Neural progenitor cell (in vitro differentiated cells): ENCODE data around the gene DNMT3A. TPM values are rescaled to one million over a fixed set of nuclear protein-coding genes. Genes with fewer than 3 reads are reported as not detected.

Experiments
- DNase-seq: peaks from one replicate; pipeline ENCODE4 v3.0.0-alpha.2; 2016; ENCODE audit warnings: low spot score
- H2AFZ ChIP-seq: fragments of 200-600 bp; sonication (generic); replicated peaks from 2 replicates; pipeline ENCODE4 v1.6.1; 2016; ENCODE audit warnings: antibody characterized with exemption
- H3F3A ChIP-seq: fragments of 200-600 bp; sonication (generic); 2 replicates; pipeline ENCODE4 v1.6.1; 2016; ENCODE audit warnings: antibody characterized with exemption, low read depth
- H3K27ac ChIP-seq: fragments of 200-600 bp; sonication (generic); 2 replicates; pipeline ENCODE4 v1.5.1; 2016; ENCODE audit warnings: mild to moderate bottlenecking
- H3K27me3 ChIP-seq: fragments of 200-600 bp; sonication (generic); 2 replicates; pipeline ENCODE4 v1.6.1; 2016; ENCODE audit warnings: mild to moderate bottlenecking, moderate library complexity
- H3K36me3 ChIP-seq: fragments of 200-600 bp; sonication (generic); 2 replicates; pipeline ENCODE4 v1.5.1; 2016
- H3K4me1 ChIP-seq: fragments of 200-600 bp; sonication (generic); 2 replicates; pipeline ENCODE4 v1.6.1; 2016; ENCODE audit warnings: mixed run types
- H3K4me2 ChIP-seq: fragments of 200-600 bp; sonication (generic); 2 replicates; pipeline ENCODE4 v1.6.1; 2016
- H3K4me3 ChIP-seq: fragments of 200-600 bp; sonication (generic); 2 replicates; pipeline ENCODE4 v1.5.1; 2016
- H3K79me2 ChIP-seq: fragments of 200-600 bp; sonication (generic); 2 replicates; pipeline ENCODE4 v1.6.1; 2016; ENCODE audit warnings: low read depth
- H3K9ac ChIP-seq: fragments of 200-600 bp; sonication (generic); 2 replicates; pipeline ENCODE4 v1.6.1; 2016
- H3K9me3 ChIP-seq: fragments of 200-600 bp; sonication (generic); 2 replicates; pipeline ENCODE4 v1.5.1; 2016; ENCODE audit warnings: low read depth
- H4K20me1 ChIP-seq: fragments of 200-600 bp; sonication (generic); 2 replicates; pipeline ENCODE4 v1.6.1; 2016; ENCODE audit warnings: low read depth
- H3K27ac Mint-ChIP-seq: 3 replicates; pipeline ENCODE4 v1.8.0; 2021; ENCODE audit warnings: mixed read lengths
- H3K27me3 Mint-ChIP-seq: 2 replicates; pipeline ENCODE4 v1.8.0; 2022; ENCODE audit warnings: low read depth, mild to moderate bottlenecking, inconsistent platforms, moderate library complexity, mixed read lengths; ENCODE audit not compliant: insufficient read depth
- H3K36me3 Mint-ChIP-seq: 3 replicates; pipeline ENCODE4 v1.8.0; 2021; ENCODE audit warnings: mixed read lengths
- H3K4me1 Mint-ChIP-seq: 3 replicates; pipeline ENCODE4 v1.8.0; 2021; ENCODE audit warnings: mixed read lengths
- H3K4me3 Mint-ChIP-seq: 3 replicates; pipeline ENCODE4 v1.8.0; 2021; ENCODE audit warnings: mild to moderate bottlenecking, moderate library complexity, mixed read lengths
- H3K9me3 Mint-ChIP-seq: 3 replicates; pipeline ENCODE4 v1.8.0; 2020; ENCODE audit warnings: mixed read lengths
- CTCF ChIP-seq: fragments of 200-600 bp; sonication (generic); IDR thresholded peaks from 2 replicates; pipeline ENCODE4 v1.5.1; 2017; ENCODE audit warnings: antibody characterized with exemption, mild to moderate bottlenecking
- EZH2 ChIP-seq: fragments of 200-600 bp; sonication (generic); IDR thresholded peaks from 2 replicates; pipeline ENCODE4 v1.6.1; 2017; ENCODE audit warnings: antibody characterized with exemption, mild to moderate bottlenecking, moderate library complexity
- EZH2phosphoT487 ChIP-seq: fragments of 200-600 bp; sonication (generic); IDR thresholded peaks from 2 replicates; pipeline ENCODE4 v1.6.1; 2017; ENCODE audit warnings: antibody characterized with exemption
- total RNA-seq: library from RNA; depleted of rRNA; stranded (reverse); fragments of >200 nt; gene quantifications from 2 replicates; pipeline ENCODE4 v1.2.3, GENCODE V29; 2015; ENCODE audit warnings: low replicate concordance

DNMT3A gene
- total RNA-seq, 1 donor from 2014 or later = 46.5 TPM

- Histone ChIP-seq H3K4me2 (no peak overlapping the region), H3F3A (peaks cover 4% of the 10 kb centered on the region), H3K79me2 (no peaks in the 10 kb centered on the region), H4K20me1 (no peaks in the 10 kb centered on the region), H3K27ac (no peak overlapping the region), H3K4me3 (no peak overlapping the region), H3K4me1 (peaks cover 13% of the 10 kb centered on the region), H2AFZ (no peak overlapping the region), H3K36me3 (no peaks in the 10 kb centered on the region), H3K9ac (no peak overlapping the region), H3K27me3 (no peaks in the 10 kb centered on the region), H3K9me3 (no peaks in the 10 kb centered on the region)
- Mint-ChIP-seq H3K27ac (no peak overlapping the region), H3K9me3 (no peaks in the 10 kb centered on the region), H3K4me3 (no peak overlapping the region), H3K27me3 (peaks cover 8% of the 10 kb centered on the region), H3K4me1 (peaks cover 43% of the 10 kb centered on the region), H3K36me3 (no peaks in the 10 kb centered on the region)
- no peak for DNase-seq
- TF ChIP-seq EZH2phosphoT487 (no peak), CTCF (no peak), EZH2 (no peak)
Observed at GRCh38 chr2:25302758-25303375, 38.9 kb downstream of the DNMT3A start.

DNA sequence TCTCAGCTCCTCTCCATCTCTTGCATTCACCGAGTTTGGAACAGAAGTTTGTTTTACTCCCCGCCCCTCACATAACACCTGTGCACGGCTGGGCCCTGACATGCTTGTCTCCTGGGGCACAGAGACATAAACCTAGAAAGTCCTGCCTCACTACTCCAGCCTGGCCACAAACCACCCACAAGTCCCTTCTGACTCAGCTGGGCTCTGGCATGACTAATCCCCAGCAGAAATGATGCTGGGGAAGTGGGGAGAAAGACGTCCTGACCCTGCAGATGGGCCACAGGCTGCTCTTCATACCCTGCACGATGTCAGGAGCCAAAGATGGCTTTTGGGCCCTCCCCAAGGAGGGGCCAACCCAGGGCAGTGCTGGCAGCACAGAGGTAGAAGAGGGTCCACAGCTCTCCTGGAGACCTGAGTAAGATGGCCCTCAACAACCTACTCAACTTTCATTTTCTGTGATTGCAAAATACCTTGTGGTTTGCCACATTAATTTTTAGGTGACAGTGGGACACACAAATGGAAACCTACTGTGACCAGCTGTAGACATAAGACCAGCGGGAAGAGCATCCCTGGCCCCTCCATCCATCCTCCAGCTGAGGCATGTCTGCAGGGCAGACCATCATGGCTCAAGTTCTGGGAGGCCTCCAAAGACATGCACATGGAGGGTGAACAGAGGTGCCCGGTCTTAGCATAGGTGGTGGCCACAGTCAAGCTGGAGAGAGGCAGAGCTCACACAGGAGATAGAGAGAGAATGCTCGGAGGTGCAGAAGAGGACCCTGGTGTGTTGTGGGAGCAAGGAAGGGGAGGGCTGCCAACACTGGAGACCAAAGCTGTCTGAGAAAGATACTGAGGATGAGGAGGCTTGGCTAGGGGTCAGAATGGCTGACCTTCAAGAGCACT is 40.0 kb downstream of the DNMT3A start:
- DNase-seq = no peak
- Mint-ChIP-seq H3K27me3 (peaks cover 8% of the 10 kb centered on the region), H3K4me1 (peaks cover 43% of the 10 kb centered on the region), H3K27ac (peak overlapping the region; percentile 2), H3K36me3 (no peaks in the 10 kb centered on the region), H3K9me3 (no peaks in the 10 kb centered on the region), H3K4me3 (peak overlapping the region; percentile 11)
- peaks cover 13% of the 10 kb centered on the region for H3K4me1 ChIP-seq
- H2AFZ ChIP-seq = no peak overlapping the region
- H3K27me3 ChIP-seq = no peaks in the 10 kb centered on the region
- H3K9ac ChIP-seq = no peak overlapping the region
- no peaks in the 10 kb centered on the region for H4K20me1 ChIP-seq
- no peak overlapping the region for H3K27ac ChIP-seq
- H3K36me3 ChIP-seq = no peaks in the 10 kb centered on the region
- H3F3A ChIP-seq = peaks cover 4% of the 10 kb centered on the region
- no peak for TF ChIP-seq EZH2phosphoT487
- no peak for TF ChIP-seq EZH2
- TF ChIP-seq CTCF = no peak
- no peaks in the 10 kb centered on the region for H3K9me3 ChIP-seq
- H3K4me2 ChIP-seq = no peak overlapping the region
- H3K79me2 ChIP-seq = no peaks in the 10 kb centered on the region
- H3K4me3 ChIP-seq = no peak overlapping the region

GRCh38 chr2:25300001-25300400 is 41.7 kb downstream of the DNMT3A start:
- Histone ChIP-seq H3F3A (peaks cover 4% of the 10 kb centered on the region), H4K20me1 (no peaks in the 10 kb centered on the region), H3K4me2 (no peak overlapping the region), H3K4me3 (no peak overlapping the region), H3K27me3 (no peaks in the 10 kb centered on the region), H3K9me3 (no peaks in the 10 kb centered on the region), H2AFZ (no peak overlapping the region), H3K36me3 (no peaks in the 10 kb centered on the region), H3K4me1 (peaks cover 13% of the 10 kb centered on the region), H3K27ac (no peak overlapping the region), H3K79me2 (no peaks in the 10 kb centered on the region), H3K9ac (no peak overlapping the region)
- no peak overlapping the region for H3K4me3 Mint-ChIP-seq
- no peak overlapping the region for H3K27ac Mint-ChIP-seq
- peaks cover 8% of the 10 kb centered on the region for H3K27me3 Mint-ChIP-seq
- H3K36me3 Mint-ChIP-seq = no peaks in the 10 kb centered on the region
- no peak for DNase-seq
- peaks cover 35% of the 10 kb centered on the region for H3K4me1 Mint-ChIP-seq
- TF ChIP-seq CTCF = no peak
- no peak for TF ChIP-seq EZH2phosphoT487
- TF ChIP-seq EZH2 = no peak
- H3K9me3 Mint-ChIP-seq = no peaks in the 10 kb centered on the region
